H1 (cell line): ENCODE measurements around the gene SYT2. TPM values are rescaled to one million over a fixed set of nuclear protein-coding genes. Genes with fewer than 3 reads are reported as not detected.

Source experiments
- SIRT6 ChIP-seq: IDR thresholded peaks from one replicate; pipeline ENCODE4 v1.7.1; 2012; ENCODE audit warnings: low read length, inconsistent platforms
- SUZ12 ChIP-seq: fragments of 200-600 bp; sonication (generic); IDR thresholded peaks from 2 replicates; pipeline ENCODE4 v1.6.1; 2012; ENCODE audit warnings: mild to moderate bottlenecking, inconsistent platforms, low read length, moderate library complexity, mixed read lengths
- TAF7 ChIP-seq: optimal IDR thresholded peaks from 2 replicates; pipeline ENCODE3; 2011; ENCODE audit warnings: low read depth, mild to moderate bottlenecking, inconsistent platforms, low read length, moderate library complexity, borderline replicate concordance
- polyA plus RNA-seq, 7 experiments: library from polyadenylated mRNA; depleted of rRNA in 3 of 7; stranded (reverse) in 5 of 7; unstranded in 2 of 7; fragments of >200 nt in 5 of 7; fragments of 200-250 nt in 2 of 7; gene quantifications; 1 replicate in 5 of 7; 2 replicates in 1 of 7; 4 replicates in 1 of 7; pipeline versions ENCODE4 v1.2.1 to v1.2.3, GENCODE V29; 2011 to 2013; ENCODE audit warnings: missing spikeins in 2 of 7, mixed read lengths in 2 of 7
- total RNA-seq: library from RNA; stranded (reverse); fragmentation: NEBNext Ultra II Directional; extraction: Animal tissue kit (Norgen Biotek cat#: 25700); gene quantifications from 2 replicates; pipeline ENCODE4 v1.2.1, GENCODE V29; 2021
- TF ChIP-seq, protein P1 (sequence below): IDR thresholded peaks from 2 replicates; pipeline ENCODE4 v1.6.1; 2011; ENCODE audit warnings: low read length, improper control_type of control experiment

SYT2 gene
- total and polyA plus RNA-seq, 2 of the 8 experiments (the other 6 are each of a cell fraction or from before 2014, with no cell fraction given) = 2.8 to 11.0 TPM

DNA sequence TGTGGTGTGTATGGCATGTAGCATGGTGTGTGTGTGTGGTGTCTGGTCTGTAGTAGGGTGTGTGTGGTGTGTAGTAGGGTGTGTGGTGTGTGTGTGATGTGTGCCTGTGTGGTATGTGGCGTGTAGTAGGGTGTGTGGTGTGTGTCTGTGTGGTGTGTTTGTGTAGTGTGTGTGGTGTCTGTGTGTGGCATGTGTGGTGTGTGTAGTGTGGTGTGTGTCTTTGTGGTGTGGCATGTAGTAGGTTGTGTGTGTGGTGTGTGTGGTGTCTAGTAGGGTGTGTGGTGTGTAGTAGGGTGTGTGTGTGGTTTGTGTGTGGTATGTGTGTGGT lies 85.5 kb downstream of the SYT2 start (continued):
- TF ChIP-seq SIRT6 = no peak
- no peak for TF ChIP-seq SUZ12
- TF ChIP-seq, protein P1, sequence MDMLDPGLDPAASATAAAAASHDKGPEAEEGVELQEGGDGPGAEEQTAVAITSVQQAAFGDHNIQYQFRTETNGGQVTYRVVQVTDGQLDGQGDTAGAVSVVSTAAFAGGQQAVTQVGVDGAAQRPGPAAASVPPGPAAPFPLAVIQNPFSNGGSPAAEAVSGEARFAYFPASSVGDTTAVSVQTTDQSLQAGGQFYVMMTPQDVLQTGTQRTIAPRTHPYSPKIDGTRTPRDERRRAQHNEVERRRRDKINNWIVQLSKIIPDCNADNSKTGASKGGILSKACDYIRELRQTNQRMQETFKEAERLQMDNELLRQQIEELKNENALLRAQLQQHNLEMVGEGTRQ = no peak
- TF ChIP-seq TAF7 = no peak
